ENCODE data around the gene GALNT10.

Gene GALNT10

DNA sequence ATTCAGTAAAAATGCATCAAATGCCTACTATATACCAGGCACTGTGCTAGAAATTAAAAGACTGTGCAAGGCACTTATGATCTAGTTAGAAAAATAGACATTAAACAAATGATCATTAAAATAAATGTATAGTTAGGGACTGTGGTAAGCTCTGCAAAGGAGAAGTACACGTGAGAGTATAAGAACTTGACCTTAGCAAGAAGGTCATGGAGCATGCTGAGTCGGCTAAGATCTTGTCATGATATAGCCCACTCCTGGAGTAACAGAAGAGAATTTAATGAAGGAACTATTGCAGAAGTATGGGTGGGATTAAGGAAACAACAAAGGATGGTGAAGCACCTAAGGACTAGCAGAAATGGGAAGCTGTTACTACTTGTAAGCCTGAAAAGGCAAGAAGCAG is 231.8 kb downstream of the GALNT10 start:
- Histone ChIP-seq H3K9ac (ENCODE audit: low read length) (no peak overlapping the region), H3K4me1 (ENCODE audit: control insufficient read depth, insufficient read depth, low read length) (no peaks in the 10 kb centered on the region), H3K9me3 (ENCODE audit: control insufficient read depth, low read length) (no peaks in the 10 kb centered on the region), H3K36me3 (ENCODE audit: control insufficient read depth, insufficient read depth, low read length) (peaks cover 9% of the 10 kb centered on the region), H3K27me3 (ENCODE audit: control insufficient read depth, insufficient read depth, low read length) (no peaks in the 10 kb centered on the region), H3K4me3 (ENCODE audit: low read length) (no peak overlapping the region)

DNA sequence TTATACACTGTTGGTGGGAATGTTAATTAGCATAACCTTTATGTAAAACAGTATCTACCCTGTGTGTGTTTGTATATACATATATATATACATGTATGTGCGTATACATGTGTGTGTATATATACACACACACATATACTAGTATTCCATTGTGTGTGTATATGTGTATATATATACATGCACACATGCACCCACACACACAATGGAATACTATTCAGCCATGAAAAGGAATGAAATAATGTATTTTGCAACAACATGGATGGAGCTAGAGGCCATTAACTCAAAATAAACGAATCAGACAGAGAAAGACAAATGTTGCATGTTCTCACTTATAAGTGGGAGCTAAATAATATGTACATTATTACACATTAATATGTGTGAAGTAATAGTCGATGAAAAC is 237.7 kb downstream of the GALNT10 start:
- no peaks in the 10 kb centered on the region for H3K36me3 ChIP-seq (ENCODE audit: control insufficient read depth, insufficient read depth, low read length)
- no peaks in the 10 kb centered on the region for H3K27me3 ChIP-seq (ENCODE audit: control insufficient read depth, insufficient read depth, low read length)
- H3K9ac ChIP-seq (ENCODE audit: low read length): no peak overlapping the region
- no peak overlapping the region for H3K4me3 ChIP-seq (ENCODE audit: low read length)
- H3K9me3 ChIP-seq (ENCODE audit: control insufficient read depth, low read length): no peaks in the 10 kb centered on the region
- H3K4me1 ChIP-seq (ENCODE audit: control insufficient read depth, insufficient read depth, low read length): no peaks in the 10 kb centered on the region

GRCh38 chr5:154429341-154429740 is 238.8 kb downstream of the GALNT10 start:
- Histone ChIP-seq H3K4me3 (ENCODE audit: low read length) (no peak overlapping the region), H3K36me3 (ENCODE audit: control insufficient read depth, insufficient read depth, low read length) (no peaks in the 10 kb centered on the region), H3K27me3 (ENCODE audit: control insufficient read depth, insufficient read depth, low read length) (no peaks in the 10 kb centered on the region), H3K4me1 (ENCODE audit: control insufficient read depth, insufficient read depth, low read length) (no peaks in the 10 kb centered on the region), H3K9me3 (ENCODE audit: control insufficient read depth, low read length) (no peaks in the 10 kb centered on the region), H3K9ac (ENCODE audit: low read length) (no peak overlapping the region)

DNA sequence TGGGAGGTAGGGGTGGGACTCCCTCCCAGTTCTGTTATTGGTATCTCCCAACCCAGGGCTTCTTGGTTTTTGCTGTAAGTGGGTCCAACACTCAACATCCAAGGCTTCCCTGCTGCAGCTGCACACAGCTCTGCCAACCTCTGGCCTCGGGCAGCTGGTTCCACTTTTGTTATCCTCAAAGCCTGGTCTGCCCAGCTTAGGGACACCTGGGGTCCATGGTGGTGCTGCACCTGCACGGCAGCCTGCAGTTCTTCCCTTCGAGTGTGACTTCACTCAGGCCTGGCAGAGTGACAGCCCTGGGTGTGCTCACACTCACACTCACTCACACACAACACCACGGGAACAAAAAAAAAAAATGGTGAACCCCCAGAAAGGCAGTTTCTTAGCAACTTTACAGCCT is 239.9 kb downstream of the GALNT10 start:
- Histone ChIP-seq H3K36me3 (ENCODE audit: control insufficient read depth, insufficient read depth, low read length) (no peaks in the 10 kb centered on the region), H3K4me3 (ENCODE audit: low read length) (no peak overlapping the region), H3K27me3 (ENCODE audit: control insufficient read depth, insufficient read depth, low read length) (no peaks in the 10 kb centered on the region)

DNA sequence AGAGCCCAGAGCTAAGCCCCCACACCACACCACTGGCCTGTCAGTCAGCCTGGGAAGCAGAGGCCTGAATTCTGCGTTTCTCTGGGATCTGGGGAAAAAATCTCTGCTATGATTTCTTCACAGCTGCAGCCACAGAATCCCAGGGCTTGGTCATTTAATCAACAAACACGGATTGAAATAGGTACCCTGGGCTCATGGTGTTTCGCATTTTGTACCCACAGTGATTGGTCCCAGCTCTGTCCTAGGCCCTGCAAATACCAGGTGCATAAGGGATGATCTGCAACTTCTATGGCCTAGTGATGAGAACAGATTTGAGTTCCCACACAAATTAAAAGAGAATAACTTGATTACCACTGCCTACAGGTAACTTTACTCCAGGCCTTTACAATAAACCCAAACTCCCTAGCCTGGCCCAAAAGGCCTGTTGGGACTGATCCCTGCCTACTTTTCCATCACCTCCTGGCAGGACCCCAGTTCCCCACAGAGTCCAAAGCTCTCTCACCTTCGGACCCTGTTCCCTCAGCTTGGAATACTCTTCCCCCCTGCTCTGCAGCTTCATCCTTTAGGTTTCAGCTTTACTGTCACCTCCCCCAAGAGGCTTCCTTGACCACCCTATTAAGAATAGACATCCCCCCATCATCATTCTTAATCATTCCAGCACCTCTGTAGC is 240.6 kb downstream of the GALNT10 start:
- Histone ChIP-seq H3K9ac (ENCODE audit: low read length) (no peak overlapping the region), H3K4me1 (ENCODE audit: control insufficient read depth, insufficient read depth, low read length) (no peaks in the 10 kb centered on the region), H3K4me3 (ENCODE audit: low read length) (no peak overlapping the region), H3K36me3 (ENCODE audit: control insufficient read depth, insufficient read depth, low read length) (no peaks in the 10 kb centered on the region), H3K9me3 (ENCODE audit: control insufficient read depth, low read length) (no peaks in the 10 kb centered on the region), H3K27me3 (ENCODE audit: control insufficient read depth, insufficient read depth, low read length) (no peaks in the 10 kb centered on the region)

More for the DNA sequence above, 239.9 kb downstream of the GALNT10 start:
- Histone ChIP-seq H3K4me1 (ENCODE audit: control insufficient read depth, insufficient read depth, low read length) (no peaks in the 10 kb centered on the region), H3K9ac (ENCODE audit: low read length) (no peak overlapping the region), H3K9me3 (ENCODE audit: control insufficient read depth, low read length) (no peaks in the 10 kb centered on the region)

DNA sequence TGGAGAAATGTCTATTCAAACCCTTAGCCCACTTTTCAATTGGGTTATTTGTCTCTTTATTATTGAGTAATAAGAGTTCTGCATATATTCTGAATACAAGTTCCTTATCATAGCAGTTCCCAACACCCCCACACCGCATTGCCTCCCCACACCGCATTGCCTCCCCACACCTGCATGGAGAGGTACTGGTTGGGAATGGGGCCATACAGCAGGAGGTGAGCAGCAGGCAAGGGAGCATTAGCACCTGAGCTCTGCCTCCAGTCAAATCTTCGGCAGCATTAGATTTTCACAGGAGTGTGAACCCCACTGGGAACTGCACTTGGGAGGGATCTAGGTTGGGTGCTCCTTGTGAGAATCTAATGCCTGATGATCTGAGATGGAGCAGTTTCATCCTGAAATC is 244.7 kb downstream of the GALNT10 start:
- no peak overlapping the region for H3K9ac ChIP-seq (ENCODE audit: low read length)
- no peaks in the 10 kb centered on the region for H3K9me3 ChIP-seq (ENCODE audit: control insufficient read depth, low read length)
- no peaks in the 10 kb centered on the region for H3K36me3 ChIP-seq (ENCODE audit: control insufficient read depth, insufficient read depth, low read length)
- H3K4me3 ChIP-seq (ENCODE audit: low read length): no peak overlapping the region
- H3K27me3 ChIP-seq (ENCODE audit: control insufficient read depth, insufficient read depth, low read length): no peaks in the 10 kb centered on the region
- no peaks in the 10 kb centered on the region for H3K4me1 ChIP-seq (ENCODE audit: control insufficient read depth, insufficient read depth, low read length)

- Histone ChIP-seq H3K27me3 (ENCODE audit: control insufficient read depth, insufficient read depth, low read length) (no peaks in the 10 kb centered on the region), H3K36me3 (ENCODE audit: control insufficient read depth, insufficient read depth, low read length) (no peaks in the 10 kb centered on the region), H3K9ac (ENCODE audit: low read length) (no peak overlapping the region), H3K4me1 (ENCODE audit: control insufficient read depth, insufficient read depth, low read length) (no peaks in the 10 kb centered on the region), H3K4me3 (ENCODE audit: low read length) (no peak overlapping the region), H3K9me3 (ENCODE audit: control insufficient read depth, low read length) (no peaks in the 10 kb centered on the region)
These were observed 246.9 kb downstream of the GALNT10 start for GRCh38 chr5:154437281-154437965.

DNA sequence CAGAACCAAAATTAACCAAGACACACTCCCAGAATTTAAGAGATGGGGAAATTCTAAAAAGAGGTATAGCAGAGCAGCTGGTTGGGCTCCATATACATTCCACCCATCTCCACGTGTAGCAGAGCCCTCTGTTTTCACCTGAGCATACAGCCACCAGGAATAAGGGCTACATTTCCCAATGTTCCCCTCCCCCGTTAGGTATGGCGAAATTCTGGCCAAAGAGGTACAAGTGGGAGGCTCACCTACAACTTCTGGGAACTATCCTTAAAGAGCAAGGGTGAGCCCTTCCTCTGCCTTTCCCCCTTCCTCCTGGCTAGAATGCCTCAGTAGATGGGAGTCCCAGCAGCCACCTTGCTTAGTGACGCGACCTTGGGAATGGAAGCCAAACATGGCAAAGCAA is 250.0 kb downstream of the GALNT10 start:
- Histone ChIP-seq H3K9ac (ENCODE audit: low read length) (no peak overlapping the region), H3K36me3 (ENCODE audit: control insufficient read depth, insufficient read depth, low read length) (no peaks in the 10 kb centered on the region), H3K9me3 (ENCODE audit: control insufficient read depth, low read length) (no peaks in the 10 kb centered on the region)

GRCh38 chr5:154442801-154443200 is 252.3 kb downstream of the GALNT10 start:
- no peak overlapping the region for H3K9ac ChIP-seq (ENCODE audit: low read length)
- no peaks in the 10 kb centered on the region for H3K27me3 ChIP-seq (ENCODE audit: control insufficient read depth, insufficient read depth, low read length)
- no peaks in the 10 kb centered on the region for H3K36me3 ChIP-seq (ENCODE audit: control insufficient read depth, insufficient read depth, low read length)
- H3K9me3 ChIP-seq (ENCODE audit: control insufficient read depth, low read length): no peaks in the 10 kb centered on the region
- H3K4me1 ChIP-seq (ENCODE audit: control insufficient read depth, insufficient read depth, low read length): peaks cover 16% of the 10 kb centered on the region
- H3K4me3 ChIP-seq (ENCODE audit: low read length): no peak overlapping the region

More for the DNA sequence above, 250.0 kb downstream of the GALNT10 start:
- Histone ChIP-seq H3K4me3 (ENCODE audit: low read length) (no peak overlapping the region), H3K27me3 (ENCODE audit: control insufficient read depth, insufficient read depth, low read length) (no peaks in the 10 kb centered on the region), H3K4me1 (ENCODE audit: control insufficient read depth, insufficient read depth, low read length) (peaks cover 6% of the 10 kb centered on the region)

- no peaks in the 10 kb centered on the region for H3K36me3 ChIP-seq (ENCODE audit: control insufficient read depth, insufficient read depth, low read length)
- peak overlapping the region; percentile 88 for H3K4me3 ChIP-seq (ENCODE audit: low read length)
- no peaks in the 10 kb centered on the region for H3K27me3 ChIP-seq (ENCODE audit: control insufficient read depth, insufficient read depth, low read length)
- no peaks in the 10 kb centered on the region for H3K9me3 ChIP-seq (ENCODE audit: control insufficient read depth, low read length)
- peaks cover 24% of the 10 kb centered on the region for H3K4me1 ChIP-seq (ENCODE audit: control insufficient read depth, insufficient read depth, low read length)
- H3K9ac ChIP-seq (ENCODE audit: low read length): peak overlapping the region; percentile 95
These were observed 254.3 kb downstream of the GALNT10 start for GRCh38 chr5:154444556-154445421.

DNA sequence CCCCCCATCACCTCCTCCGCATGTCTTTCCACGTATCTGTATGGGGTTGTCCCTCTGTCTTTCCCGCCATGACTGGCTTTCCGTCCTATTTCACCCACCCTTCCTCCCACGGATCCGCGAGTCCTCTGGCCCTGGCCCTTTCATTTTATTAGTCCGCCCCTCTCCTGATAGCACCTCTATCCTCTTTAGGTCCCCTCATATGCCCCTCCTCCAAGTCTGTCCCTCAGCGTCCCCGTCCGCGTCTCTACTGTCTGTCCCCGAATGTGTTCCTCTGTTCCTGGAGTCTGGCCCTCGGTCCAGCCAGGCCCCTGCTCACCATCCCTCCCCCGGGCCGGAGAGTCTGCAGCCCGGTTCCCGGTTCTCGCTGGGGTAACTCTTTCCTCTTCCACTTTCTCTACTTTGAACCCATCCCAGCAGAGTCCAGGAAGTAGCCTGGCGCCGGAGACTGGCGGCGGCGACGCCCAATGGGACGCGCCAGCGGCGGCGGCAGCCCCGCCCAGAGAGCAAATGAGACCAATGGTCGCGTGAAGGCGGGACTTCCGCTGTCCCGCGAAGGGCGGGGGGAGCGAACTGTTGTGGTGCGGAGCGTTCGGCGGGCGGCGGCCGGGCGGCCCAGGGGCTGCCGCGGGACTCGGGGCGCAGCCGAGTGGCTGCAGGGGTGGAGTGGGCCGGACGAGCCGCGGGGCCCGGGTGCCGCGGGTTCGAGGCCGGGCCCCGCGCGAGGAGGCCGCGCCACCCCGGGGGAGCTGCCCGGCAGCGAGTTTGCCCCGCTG is 255.1 kb downstream of the GALNT10 start, which contains the start of gene SAP30L:
TSS of gene SAP30L (plus strand) at position 576 of the 773 bp plus-strand sequence. CDS start 608 bp downstream, outside the sequence.
- H3K36me3 ChIP-seq (ENCODE audit: control insufficient read depth, insufficient read depth, low read length): no peaks in the 10 kb centered on the region
- peaks cover 24% of the 10 kb centered on the region for H3K4me1 ChIP-seq (ENCODE audit: control insufficient read depth, insufficient read depth, low read length)
- peak within 1 kb of the TSS; percentile 95 for H3K9ac ChIP-seq (ENCODE audit: low read length)
- peak within 1 kb of the TSS; percentile 88 for H3K4me3 ChIP-seq (ENCODE audit: low read length)
- H3K27me3 ChIP-seq (ENCODE audit: control insufficient read depth, insufficient read depth, low read length): no peaks in the 10 kb centered on the region
- no peaks in the 10 kb centered on the region for H3K9me3 ChIP-seq (ENCODE audit: control insufficient read depth, low read length)

Measured in mucosa of stomach (tissue), 1 donor.